CD4-positive, alpha-beta T cell treated with Interleukin-12 subunit alpha and Interleukin-12 subunit beta, for 1 hour (primary cell): ENCODE data around the gene NCKAP5.
"Not testable (repeated sequence)": the region's sequence is repeated elsewhere in the genome, so short reads cannot be mapped to it uniquely, and the experiment has no call there.

Experiments used
- DNase-seq: peaks from one replicate; pipeline ENCODE4 v3.0.0-alpha.2; 2020

Gene NCKAP5

GRCh38 chr2:132830321-132830827 is 737.9 kb downstream of the NCKAP5 start:
- DNase-seq, result no peak

DNA sequence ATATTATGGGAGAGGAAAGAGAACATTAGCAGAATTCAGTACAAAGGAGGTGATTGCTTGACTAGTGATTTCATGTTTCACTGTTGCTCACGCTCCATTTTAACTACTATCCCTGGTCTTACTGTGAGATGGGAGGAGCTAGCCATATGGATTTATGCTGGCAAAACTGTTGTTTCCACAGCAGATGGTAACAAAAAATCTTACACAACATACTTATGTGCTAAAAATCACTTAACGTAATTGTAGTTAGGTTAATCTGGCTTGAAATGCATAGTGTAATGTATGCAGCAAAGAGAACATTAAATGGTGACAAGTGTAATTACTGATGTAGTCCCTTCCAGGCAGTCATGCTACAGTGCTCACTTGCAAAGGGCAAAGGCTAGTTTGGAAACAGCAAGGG is 742.7 kb downstream of the NCKAP5 start:
- DNase-seq, result no peak

DNA sequence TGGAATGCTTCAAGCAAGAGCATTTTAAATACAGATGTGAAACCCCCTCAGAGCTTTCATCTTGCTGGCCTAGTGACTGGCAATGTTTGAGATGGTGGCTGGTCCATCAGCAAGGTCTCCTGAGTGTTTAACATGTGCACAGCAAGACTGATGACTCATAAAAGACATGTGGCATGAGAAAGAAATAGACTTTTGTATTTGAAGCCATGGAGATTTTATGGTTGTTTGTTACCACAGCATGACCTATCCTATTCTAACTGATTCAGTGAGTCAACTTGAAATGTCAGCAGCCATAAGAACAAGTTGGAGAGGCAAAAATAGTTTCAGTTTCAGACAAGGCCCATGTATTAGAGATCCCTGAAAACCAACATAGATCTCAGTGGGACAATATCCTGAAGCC is 743.5 kb downstream of the NCKAP5 start:
- DNase-seq, result no peak

DNA sequence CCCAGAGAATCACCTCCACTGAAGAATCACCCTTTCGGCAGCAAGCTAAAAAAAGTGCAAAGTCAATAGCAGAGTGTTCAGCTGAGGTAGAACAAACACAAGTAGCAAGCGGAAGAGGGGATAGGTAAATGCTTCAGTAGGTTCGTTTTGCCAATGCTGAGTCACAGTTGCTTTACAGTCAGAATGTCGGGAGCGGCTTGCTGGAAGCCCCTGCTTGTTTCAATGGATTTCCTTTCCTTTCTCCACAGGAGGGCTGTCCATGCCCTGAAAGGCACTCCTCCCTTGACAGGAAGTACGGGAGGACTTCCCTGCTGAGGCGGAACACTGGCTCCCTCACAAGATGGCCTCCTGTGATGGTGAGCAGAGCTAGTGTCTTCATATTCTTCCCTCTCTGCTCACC is 752.0 kb downstream of the NCKAP5 start:
- no peak for DNase-seq

- no peak for DNase-seq
Measured at GRCh38 chr2:132815516-132815915, 752.7 kb downstream of the NCKAP5 start.

DNA sequence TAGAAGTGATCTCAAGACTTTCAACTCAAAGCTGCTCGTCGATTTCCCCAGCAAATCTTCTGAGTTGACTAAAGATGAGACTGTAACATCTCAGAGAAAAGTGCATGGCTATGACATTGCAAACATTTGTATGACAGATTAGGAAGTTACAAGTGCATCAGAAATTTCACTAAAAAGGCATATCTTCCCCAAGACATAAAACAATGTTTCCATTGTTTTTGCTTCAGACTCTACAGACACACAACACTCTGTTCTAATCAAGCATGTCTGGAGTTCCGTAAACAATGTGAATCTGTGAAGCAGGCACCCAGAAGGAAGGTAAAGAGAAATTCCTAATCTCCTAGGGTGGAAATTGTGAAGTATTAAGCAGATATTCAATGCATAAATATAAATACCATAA is 753.6 kb downstream of the NCKAP5 start:
- no peak for DNase-seq

DNA sequence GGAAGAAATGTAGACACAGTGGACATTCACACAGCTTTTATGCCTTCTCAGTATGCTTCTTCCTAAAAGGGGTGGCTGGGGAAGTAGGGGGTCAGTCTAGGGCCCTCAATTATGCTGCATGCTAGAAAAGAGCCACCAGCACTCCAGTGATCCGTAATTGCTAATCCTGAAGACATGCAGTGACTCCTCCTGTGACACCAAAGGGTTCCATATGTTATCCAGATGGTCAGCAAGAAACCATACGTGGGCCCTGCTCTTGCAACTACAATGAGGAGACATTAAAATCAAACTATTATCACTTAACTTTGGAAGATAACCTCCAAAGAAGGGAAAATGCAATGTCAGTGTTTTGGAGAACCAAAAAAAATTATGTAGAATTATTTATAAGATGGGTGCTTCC is 754.8 kb downstream of the NCKAP5 start:
- no peak for DNase-seq

- DNase-seq, result no peak
Measured at GRCh38 chr2:132811148-132811915, 756.9 kb downstream of the NCKAP5 start.

GRCh38 chr2:132809962-132810361 is 758.3 kb downstream of the NCKAP5 start:
- not testable (repeated sequence) for DNase-seq

GRCh38 chr2:132804051-132804450 is 764.2 kb downstream of the NCKAP5 start:
- no peak for DNase-seq

DNA sequence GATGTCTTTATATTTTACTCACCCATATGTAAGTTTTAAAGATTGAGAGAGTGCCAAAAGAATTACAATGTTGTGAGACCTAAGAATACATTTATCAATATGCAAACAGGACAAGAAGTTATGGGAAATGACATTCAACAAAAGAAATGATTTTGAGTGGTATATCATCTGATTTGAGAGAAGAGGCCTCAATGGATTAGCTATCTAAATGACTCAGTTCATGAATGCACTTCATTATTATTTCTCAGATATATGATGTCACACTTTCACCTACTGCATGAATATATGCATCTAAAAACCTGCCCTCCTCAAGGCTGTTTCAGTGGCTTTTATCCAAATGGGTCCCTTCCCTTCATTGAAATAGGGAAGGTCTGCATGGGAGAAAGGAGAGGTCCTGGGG is 769.9 kb downstream of the NCKAP5 start:
- no peak for DNase-seq

DNA sequence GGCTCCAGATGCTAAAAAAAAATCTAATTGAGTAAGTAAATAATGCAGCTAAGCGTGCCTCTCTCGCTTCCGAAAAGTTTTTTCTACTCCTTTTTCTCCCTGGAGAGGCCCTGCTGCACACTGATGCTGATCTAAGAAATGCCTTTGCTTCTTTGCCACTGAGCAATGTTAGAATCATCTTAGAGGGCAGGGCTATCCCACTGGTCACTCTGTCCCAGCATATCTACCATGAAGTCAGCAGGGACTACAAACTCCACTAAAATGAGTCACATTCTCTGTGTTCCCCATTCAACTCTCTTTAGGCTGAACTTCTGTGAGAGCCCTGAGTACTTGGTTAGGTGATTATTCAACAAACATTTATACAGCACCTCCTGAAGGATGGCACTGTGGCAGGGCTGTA is 770.7 kb downstream of the NCKAP5 start:
- no peak for DNase-seq

DNA sequence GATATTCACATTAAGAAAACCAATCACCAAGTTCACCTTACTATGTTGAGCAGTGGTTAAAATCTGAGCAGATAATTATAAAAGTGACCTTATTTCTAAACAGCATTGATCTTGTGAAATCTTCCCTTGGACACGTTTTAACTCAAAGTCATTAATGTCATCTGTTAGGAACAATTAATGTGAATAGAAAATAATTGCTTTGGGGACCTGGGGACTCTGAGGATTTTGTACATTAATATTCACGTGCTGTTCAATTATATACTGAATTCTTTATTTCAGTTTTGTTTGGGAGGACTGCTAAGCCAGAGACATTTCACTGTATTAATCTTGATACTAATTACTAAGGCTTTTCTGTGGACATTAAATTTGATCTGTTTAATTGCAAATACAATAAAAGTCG is 771.2 kb downstream of the NCKAP5 start:
- no peak for DNase-seq

DNA sequence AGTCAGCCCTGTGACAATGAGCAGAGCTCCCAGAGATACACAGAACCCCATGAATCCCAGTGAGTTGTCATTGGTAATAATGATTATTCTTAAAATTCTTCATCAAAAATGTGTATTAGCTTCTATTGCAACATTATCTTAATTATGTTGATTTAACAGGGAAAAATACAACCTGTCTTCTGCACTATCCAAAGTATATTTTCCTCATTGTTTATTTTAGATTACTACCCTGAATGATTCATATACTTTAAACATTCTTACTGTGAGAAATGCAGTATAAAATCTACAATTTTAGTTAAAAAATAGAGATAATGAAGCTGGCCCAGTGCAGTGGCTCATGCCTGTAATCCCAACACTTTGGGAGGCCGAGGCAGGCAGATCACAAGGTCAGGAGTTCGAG is 773.0 kb downstream of the NCKAP5 start:
- DNase-seq, result no peak

- no peak for DNase-seq
Measured at GRCh38 chr2:132793532-132793931, 774.7 kb downstream of the NCKAP5 start.

GRCh38 chr2:132790207-132790785 is 778.0 kb downstream of the NCKAP5 start:
- DNase-seq, result no peak

- no peak for DNase-seq
Measured at GRCh38 chr2:132789066-132789465, 779.2 kb downstream of the NCKAP5 start.

DNA sequence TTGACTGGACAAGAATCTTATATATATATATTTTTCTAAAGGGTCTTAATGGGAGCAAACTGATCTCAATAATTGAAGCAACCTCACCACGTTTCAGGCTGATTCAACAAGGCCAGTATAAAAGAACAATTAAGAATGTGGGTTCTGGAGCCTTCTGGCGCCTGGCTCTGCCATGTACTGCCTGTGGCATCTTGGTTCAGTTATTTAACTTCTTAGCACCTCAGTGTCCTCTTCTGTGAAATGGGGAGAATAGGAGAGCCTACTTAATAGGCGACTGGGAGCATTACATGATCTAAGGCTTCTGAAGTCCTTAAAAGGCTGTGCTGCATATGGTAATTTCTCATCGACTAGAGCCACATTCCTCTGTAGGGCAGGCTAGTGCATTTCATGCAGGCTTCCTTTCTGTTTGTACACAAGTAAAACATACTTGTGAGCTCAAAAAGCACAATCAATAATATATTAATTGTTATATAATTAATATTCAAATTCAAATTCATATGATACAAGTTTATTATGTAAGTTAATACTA is 779.9 kb downstream of the NCKAP5 start:
- DNase-seq, result no peak

GRCh38 chr2:132783883-132784282 is 784.4 kb downstream of the NCKAP5 start:
- no peak for DNase-seq

GRCh38 chr2:132782176-132782783 is 786.0 kb downstream of the NCKAP5 start:
- no peak for DNase-seq

DNA sequence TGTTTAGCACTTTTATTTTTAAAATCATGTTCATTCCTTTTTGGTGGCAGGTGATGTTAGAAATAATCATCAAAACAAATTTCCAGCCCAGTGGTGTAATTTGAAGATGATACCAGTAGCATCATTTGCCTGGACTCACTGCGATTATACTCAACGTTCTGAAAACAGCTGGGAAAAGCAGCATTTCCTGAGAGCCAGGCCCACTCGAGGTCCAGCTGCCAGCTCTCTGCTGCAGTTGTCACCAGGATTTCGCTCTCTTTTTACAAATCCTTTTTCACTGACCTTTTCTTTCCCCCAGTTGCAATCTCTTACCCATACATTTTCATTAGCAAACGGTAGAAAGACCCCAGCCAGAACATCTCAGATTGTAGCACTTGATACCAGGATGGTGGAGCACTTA is 787.6 kb downstream of the NCKAP5 start:
- no peak for DNase-seq

GRCh38 chr2:132779206-132779721 is 789.0 kb downstream of the NCKAP5 start:
- no peak for DNase-seq

GRCh38 chr2:132776287-132776686 is 792.0 kb downstream of the NCKAP5 start:
- DNase-seq, result no peak

GRCh38 chr2:132774189-132774588 is 794.1 kb downstream of the NCKAP5 start:
- no peak for DNase-seq
